Stimulated activated CD4-positive, alpha-beta T cell treated with anti-CD3 and anti-CD28 coated beads, Interleukin-12 subunit alpha, Interleukin-12 subunit beta, amount 100 ng/mL, for 48 hours (primary cell): Measurements from ENCODE around the gene SNTA1.
"Not testable (repeated sequence)": the region's sequence is repeated elsewhere in the genome, so short reads cannot be mapped to it uniquely, and the experiment has no call there.

ENCODE experiments used
- DNase-seq, 3 donors: peaks; one replicate each; pipeline ENCODE4 v3.0.0-alpha.2; 2020; ENCODE audit warnings: low read depth in 2 of 3, low spot score in 1 of 3

Gene SNTA1

GRCh38 chr20:33443512-33444239, at the start of gene SNTA1:
SNTA1 (minus strand) TSS chr20:33443763; CDS start chr20:33443620, 143 bp downstream.
- DNase-seq: peak; percentile 80 to 89 (median 87)

GRCh38 chr20:33490934-33491656, 47.5 kb upstream of the SNTA1 start:
- DNase-seq: no peak

DNA sequence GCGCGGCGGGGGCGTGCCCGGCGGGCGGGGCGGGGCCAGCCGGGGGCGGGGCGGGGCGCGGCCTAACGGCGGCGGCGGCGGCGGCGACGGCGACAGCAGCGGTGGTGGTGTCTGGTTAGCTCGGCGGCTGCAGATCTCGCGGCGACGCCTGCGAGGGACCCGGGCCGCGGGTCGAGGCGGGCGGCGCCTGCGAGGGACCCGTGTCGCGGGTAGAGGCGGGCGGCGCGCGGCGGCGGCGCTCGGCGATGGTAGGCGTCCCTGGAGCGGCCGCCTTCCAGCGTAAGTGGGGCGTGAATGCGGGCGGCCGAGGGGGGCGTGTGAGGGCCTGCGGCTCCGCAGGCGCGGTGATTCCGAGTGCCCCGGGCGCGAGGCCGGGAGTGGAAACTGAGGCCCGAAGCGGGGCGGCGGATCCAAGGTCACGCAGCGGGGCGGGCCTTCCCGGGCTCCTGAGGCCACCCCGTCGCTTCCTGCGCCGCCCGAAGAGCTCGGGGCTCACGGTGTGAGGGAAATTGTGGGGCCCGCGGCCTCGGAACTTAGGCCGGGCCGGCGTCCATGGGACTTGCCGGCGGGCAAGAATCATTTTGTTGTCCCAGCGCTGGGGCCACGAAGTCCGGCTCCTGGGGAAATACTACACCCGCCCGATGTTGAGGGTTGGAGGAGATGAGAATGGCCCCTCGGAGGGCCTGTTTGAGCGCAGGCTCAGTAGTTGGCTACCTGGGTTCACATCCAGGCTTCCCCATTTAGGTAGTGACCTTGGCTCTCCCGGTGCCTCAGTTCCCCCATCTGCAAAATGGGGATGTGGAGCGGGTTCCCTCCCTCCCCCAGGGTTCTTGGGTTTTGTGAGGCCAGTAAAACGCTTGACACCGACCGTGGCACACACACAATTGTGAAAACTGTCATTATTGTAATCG, 46.7 kb upstream of the SNTA1 start, which contains the start of gene CBFA2T2:
Gene CBFA2T2, plus strand, starts transcription at position 74 of the 911 bp plus-strand sequence. Its CDS starts 172 bp downstream, at position 246.
- DNase-seq: peak in 2 of 3 donors; percentile 2 to 3

DNA sequence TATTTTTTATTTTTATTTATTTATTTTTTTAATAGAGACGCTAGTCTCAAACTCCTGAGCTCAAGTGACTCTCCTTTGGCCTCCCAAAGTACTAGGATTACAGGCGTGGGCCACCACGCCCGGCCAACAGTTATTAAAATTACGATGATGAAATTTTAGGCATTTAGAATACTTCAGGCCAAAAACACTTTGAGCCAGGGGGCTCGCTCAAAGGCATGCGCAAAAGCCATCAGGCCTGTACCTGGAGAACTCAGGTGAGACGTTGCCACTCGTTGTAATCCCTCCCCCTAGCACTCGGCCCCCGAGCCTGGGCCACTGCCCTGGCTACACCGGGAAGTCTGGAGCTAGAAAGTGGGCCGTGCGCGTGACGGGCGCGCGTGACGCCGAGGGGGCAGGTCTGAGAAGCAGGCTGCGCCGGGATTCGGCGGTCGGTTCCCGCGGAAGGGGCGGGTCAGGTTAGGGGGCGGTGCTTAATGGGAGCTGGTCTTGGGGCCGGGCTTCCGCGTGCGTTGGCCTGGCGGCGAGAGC, 46.0 kb upstream of the SNTA1 start:
- DNase-seq: peak; percentile 97 to 99 (median 99)

DNA sequence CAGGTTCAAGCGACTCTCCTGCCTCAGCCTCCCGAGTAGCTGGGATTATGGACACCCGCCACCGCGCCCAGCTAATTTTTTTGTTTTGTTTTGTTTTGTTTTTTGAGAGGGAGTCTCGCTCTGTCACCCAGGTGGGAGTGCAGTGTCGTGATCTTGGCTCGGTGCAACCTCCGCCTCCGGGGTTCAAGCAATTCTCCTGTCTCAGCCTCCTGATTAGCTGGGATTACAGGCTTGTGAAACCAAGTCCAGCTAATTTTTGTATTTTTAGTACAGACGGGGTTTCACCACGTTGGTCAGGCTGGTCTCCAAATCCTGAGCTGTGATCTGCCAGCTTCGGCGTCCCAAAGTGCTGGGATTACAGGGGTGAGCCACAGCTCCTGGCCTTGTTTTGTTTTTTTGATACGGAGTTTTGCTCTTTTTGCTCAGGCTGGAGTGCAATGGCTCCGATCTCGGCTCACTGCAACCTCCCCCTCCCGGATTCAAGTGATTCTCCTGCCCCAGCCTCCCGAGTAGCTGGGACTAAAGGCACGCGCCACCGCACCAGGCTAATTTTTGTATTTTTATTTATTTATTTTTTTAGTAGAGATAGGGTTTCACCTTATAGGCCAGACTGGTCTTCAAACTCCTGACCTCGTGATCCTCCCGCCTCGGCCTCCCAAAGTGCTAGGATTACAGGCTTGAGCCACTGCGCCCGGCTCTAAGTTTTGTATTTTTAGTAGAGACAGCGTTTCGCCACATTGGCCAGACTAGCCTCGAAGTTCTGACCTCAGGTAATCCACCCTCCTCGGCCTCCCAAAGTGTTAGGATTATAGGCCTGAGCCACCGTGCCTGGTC, 45.3 kb upstream of the SNTA1 start:
- not testable (repeated sequence) for DNase-seq

DNA sequence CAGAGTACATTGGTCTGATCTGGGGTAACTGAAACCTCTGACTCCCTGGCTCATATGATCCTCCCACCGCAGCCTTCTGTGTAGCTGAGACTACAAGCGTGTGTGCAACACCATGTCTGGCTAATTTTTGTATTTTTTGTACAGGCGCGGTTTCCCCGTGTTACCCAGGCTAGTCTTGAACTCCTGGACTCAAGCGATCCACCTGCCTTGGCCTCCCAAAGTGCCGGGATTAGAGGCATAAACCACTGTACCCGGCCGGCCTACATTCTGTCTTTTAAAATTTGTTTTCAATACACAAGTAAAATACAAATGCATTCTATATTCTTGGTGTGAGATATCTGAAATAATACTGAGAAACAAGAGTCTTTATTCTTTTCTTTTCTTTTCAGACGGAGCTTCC, 44.6 kb upstream of the SNTA1 start:
- no peak for DNase-seq

DNA sequence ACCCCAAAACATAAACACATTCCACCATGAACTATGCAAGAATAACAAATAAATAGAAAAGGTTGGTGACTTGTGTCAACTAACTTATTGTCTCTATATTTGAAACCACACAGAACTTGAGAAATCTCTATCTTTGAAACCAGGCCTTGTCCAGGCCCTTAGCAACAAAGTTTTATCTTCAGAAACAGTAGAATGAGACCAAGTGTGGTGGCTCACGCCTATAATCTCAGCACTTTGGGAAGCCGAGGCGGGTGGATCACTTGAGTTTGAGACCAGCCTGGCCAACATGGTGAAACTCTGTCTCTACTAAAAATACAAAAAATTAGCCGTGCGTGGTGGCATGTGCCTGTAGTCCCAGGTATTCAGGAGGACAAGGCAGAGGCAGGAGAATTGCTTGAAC, 39.6 kb upstream of the SNTA1 start:
- not testable (repeated sequence) for DNase-seq

- DNase-seq: no peak
These were observed 39.0 kb upstream of the SNTA1 start for GRCh38 chr20:33482581-33482980.

- DNase-seq: no peak
These were observed 37.9 kb upstream of the SNTA1 start for GRCh38 chr20:33481431-33481941.

DNA sequence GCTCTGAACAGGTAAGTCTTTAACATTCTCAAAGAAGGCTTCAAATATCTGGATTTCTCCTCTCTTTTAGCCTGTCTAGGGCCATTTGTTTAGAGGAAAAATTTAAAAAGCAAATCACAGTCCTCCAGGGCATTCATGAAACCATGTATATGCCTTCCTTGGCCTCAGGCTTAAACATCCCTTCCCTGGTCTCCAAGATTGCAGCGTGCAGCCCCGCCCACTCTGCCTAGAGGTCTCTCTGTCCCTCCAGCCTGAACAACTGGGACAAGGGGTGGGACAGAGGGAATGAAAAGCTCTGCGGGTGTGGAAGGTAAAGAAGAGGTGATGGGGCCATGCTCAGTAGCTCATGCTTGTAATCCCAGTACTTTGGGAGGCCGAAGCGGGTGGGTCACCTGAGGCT, 36.5 kb upstream of the SNTA1 start:
- no peak for DNase-seq

GRCh38 chr20:33477386-33478234, 34.0 kb upstream of the SNTA1 start:
- no peak for DNase-seq

DNA sequence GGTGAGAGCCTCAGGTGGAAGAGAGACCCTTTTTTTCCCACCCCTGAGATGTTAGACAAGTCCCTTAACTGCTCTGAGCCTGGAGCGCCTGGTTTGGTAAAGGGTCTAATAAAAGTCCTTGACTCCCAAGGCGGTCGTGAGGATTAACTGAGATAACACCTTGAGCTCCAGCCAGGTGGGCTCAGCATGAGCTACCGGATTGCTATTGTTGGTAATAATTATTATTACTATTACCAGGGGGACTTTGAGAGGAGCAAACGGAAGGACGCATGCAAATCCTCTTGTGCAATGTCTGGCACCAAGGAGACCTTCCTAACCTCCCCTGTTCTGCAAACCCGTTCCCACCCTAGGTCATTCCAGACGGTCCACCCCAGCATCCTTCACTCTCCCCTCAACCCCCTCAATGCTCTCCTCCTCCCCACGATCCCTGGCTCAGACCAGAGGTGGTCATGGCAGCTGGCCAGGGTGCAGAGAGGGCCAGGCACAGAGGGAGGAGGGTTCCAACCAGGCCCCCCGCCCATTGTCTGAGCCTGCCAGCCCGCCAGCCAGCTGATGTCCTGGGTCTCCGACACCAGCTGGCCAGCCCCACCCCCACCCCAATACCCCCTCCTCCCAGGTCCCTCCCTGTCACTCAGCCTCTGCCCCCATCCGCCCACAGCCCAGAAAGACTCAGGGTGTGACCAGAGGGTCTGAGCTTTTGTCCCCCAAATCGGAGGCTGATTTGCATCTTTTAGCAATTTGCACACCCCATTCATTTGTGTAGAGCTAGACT, 32.0 kb upstream of the SNTA1 start:
- no peak for DNase-seq

DNA sequence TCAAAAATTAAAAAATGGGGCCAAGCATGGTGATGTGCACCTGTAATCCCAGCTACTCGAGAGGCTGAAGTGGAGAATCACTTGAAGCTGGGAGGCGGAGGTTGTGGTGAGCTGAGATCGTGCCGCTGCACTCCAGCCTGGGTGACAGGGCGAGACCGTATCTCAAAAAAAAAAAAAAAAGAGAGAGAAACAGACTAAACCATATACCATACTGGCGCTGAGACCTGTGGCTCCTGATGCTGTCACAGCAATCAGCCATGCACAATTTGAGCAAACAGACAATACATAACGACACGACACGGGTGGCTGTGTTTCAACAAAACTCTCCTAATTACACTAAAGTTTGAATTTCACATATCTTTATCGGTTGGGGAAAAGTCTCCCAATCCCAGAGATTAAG, 31.4 kb upstream of the SNTA1 start:
- DNase-seq: no peak

DNA sequence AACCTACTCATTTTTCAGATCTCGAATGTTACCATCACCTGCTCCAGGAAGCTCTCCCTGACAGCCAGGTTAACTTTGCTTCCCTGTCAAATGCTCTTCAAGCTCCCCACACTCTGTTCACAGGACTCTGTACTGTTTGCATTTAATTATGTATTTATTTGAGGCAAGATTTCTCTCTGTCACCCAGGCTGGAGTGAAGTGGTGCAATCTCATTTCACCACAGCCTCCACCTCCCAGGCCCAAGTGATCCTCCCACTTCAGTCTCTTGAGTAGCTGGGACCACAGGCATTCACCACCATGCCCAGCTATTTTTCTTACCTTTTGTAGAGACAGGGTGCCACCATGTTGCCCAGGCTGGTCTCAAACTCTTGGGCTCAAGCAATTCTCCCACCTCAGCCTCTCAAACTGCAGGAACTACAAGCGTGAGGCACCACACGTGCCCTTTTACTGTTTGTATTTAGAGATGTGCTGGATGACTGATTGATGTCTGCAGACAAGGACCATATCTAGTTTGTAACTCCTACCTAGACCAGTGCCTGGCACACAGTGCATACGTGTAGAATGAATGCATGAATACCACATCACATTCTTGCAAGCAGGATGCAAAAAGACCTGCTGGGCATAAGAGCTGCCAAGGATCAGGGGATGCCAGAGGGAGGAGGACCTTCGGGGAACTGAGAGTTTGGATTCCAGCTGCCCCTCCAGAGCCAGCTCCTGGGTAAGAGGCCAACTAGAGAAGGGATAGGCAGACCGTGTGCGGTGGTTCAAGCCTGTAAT, 30.7 kb upstream of the SNTA1 start:
- no peak for DNase-seq

- no peak for DNase-seq
These were observed 29.4 kb upstream of the SNTA1 start for GRCh38 chr20:33472868-33473435.

DNA sequence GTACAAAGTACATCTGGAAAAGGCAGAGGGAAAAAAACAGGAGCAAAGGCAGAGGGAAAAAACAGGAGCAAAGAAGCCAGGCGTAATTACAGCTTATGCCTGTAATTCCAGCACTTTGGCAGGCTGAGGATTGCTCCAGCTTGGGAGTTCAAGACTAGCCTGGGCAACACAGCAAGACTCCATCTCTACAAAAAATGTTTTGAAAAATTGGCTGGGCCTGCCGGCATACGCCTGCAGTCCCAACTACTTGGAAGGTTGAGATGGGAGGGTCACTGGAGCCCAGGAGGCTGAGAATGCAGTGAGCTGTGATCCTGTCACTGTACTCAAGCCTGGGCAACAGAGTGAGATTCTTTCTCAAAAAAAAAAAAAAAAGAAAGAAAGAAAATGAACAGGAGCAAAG, 27.3 kb upstream of the SNTA1 start:
- no peak for DNase-seq

- DNase-seq: no peak
These were observed 26.9 kb upstream of the SNTA1 start for GRCh38 chr20:33470457-33470856.
